GM21786 (cell line): ENCODE measurements around the gene BCL2.

Experiments used
- ATAC-seq: cut with Tn5 transposase; IDR thresholded peaks from one replicate; pipeline ENCODE4 v1.9.1; 2021; ENCODE audit not compliant: unreplicated experiment

Gene BCL2

GRCh38 chr18:63098018-63098981 is 221.3 kb downstream of the BCL2 start:
- ATAC-seq, result peak; percentile 64

- ATAC-seq, result no peak
These were observed 222.4 kb downstream of the BCL2 start for GRCh38 chr18:63097178-63097577.

- ATAC-seq, result no peak
These were observed 223.2 kb downstream of the BCL2 start for GRCh38 chr18:63096327-63096874.

- no peak for ATAC-seq
These were observed 223.8 kb downstream of the BCL2 start for GRCh38 chr18:63095768-63096167.

- no peak for ATAC-seq
These were observed 227.8 kb downstream of the BCL2 start for GRCh38 chr18:63091671-63092364.

GRCh38 chr18:63090334-63090733 is 229.2 kb downstream of the BCL2 start:
- ATAC-seq, result no peak

GRCh38 chr18:63089041-63089440 is 230.5 kb downstream of the BCL2 start:
- no peak for ATAC-seq

GRCh38 chr18:63088262-63088661 is 231.3 kb downstream of the BCL2 start:
- ATAC-seq, result no peak

GRCh38 chr18:63087421-63088230 is 231.9 kb downstream of the BCL2 start:
- ATAC-seq, result no peak

GRCh38 chr18:63085611-63086010 is 234.0 kb downstream of the BCL2 start:
- no peak for ATAC-seq

- no peak for ATAC-seq
These were observed 235.3 kb downstream of the BCL2 start for GRCh38 chr18:63084219-63084618.

GRCh38 chr18:63083555-63083954 is 236.0 kb downstream of the BCL2 start:
- ATAC-seq, result no peak

- ATAC-seq, result no peak
These were observed 236.5 kb downstream of the BCL2 start for GRCh38 chr18:63083020-63083531.

GRCh38 chr18:63082366-63083019 is 237.1 kb downstream of the BCL2 start:
- no peak for ATAC-seq

GRCh38 chr18:63079114-63079513 is 240.5 kb downstream of the BCL2 start:
- ATAC-seq, result peak; percentile 29

- ATAC-seq, result peak; percentile 92
These were observed 241.1 kb downstream of the BCL2 start for GRCh38 chr18:63078471-63078870.

- peak; percentile 31 for ATAC-seq
These were observed 244.6 kb downstream of the BCL2 start for GRCh38 chr18:63074981-63075404.

GRCh38 chr18:63073481-63073880 is 246.1 kb downstream of the BCL2 start:
- ATAC-seq, result no peak
